GM12878 (cell line): ENCODE measurements around the gene SEPTIN5. TPM values are rescaled to one million over a fixed set of nuclear protein-coding genes. Genes with fewer than 3 reads are reported as not detected.

Experiments used
- ATAC-seq: fragments of 200-7000 bp; cut with Tn5 transposase; 3 replicates; pipeline ENCODE4 v1.9.1; 2020; ENCODE audit warnings: mild to moderate bottlenecking, moderate library complexity
- BruUV-seq: library from RNA; stranded (reverse); fragments of 400-500 nt; replicated peaks from 2 replicates; lab custom pipeline; 2021; lab: Mats Ljungman, UMichigan
- CTCF ChIA-PET: fragments of 300-600 bp; sonication (Branson Sonifier 250); formaldehyde crosslinking; extraction: SDS; loops from one replicate; lab custom pipeline; 2021; ENCODE audit warnings: inconsistent platforms; lab: Yijun Ruan, JAX
- POLR2A ChIA-PET: fragments of 350-600 bp; formaldehyde crosslinking; extraction: SDS; loops from one replicate; lab custom pipeline; 2021; ENCODE audit warnings: inconsistent platforms; lab: Charles Lee
- RAD21 ChIA-PET: fragments of 300-600 bp; sonication (Branson Sonifier 250); formaldehyde crosslinking; loops from one replicate; lab custom pipeline; 2023; ENCODE audit warnings: antibody characterized with exemption; ENCODE audit not compliant: unreplicated experiment; lab: Charles Lee
- SMC1A ChIA-PET: fragments of 300-600 bp; sonication (Branson Sonifier 250); formaldehyde crosslinking; loops from one replicate; lab custom pipeline; 2023; ENCODE audit not compliant: unreplicated experiment, uncharacterized antibody; lab: Charles Lee
- DNase-seq: peaks from one replicate; pipeline ENCODE4 v3.0.0-alpha.2; 2011; ENCODE audit warnings: low read depth, low spot score
- FAIRE-seq: peaks from 3 replicates; lab custom pipeline; 2011; peaks lifted over from hg19 to GRCh38; lab: Jason Lieb, UNC
- H2AFZ ChIP-seq: 2 replicates; pipeline ENCODE4 v1.6.0; 2011; ENCODE audit warnings: low read depth, low read length, control low read depth; ENCODE audit not compliant: control insufficient read depth
- H3K27ac ChIP-seq: 2 replicates; pipeline ENCODE4 v1.5.1; 2011; ENCODE audit warnings: control low read depth; ENCODE audit not compliant: control insufficient read depth, insufficient read depth
- H3K27me3 ChIP-seq, 2 experiments: replicated peaks in 1 of 2; 2 replicates each; pipeline versions ENCODE4 v1.6.0 to v1.6.1; 2011; ENCODE audit warnings: low read length in 1 of 2; ENCODE audit not compliant: control insufficient read depth in 2 of 2, insufficient read depth in 2 of 2
- H3K36me3 ChIP-seq, 2 experiments: 2 replicates each; pipeline ENCODE4 v1.5.1; 2011; ENCODE audit warnings: low read length in 1 of 2; ENCODE audit not compliant: control insufficient read depth in 2 of 2, insufficient read depth in 2 of 2
- H3K4me1 ChIP-seq: 2 replicates; pipeline ENCODE4 v1.6.1; 2011; ENCODE audit warnings: mild to moderate bottlenecking, low read length, moderate library complexity, mixed read lengths; ENCODE audit not compliant: control insufficient read depth, insufficient read depth
- H3K4me2 ChIP-seq: 2 replicates; pipeline ENCODE4 v1.6.0; 2011; ENCODE audit warnings: control low read depth; ENCODE audit not compliant: control insufficient read depth, insufficient read depth
- H3K4me3 ChIP-seq: fragments of 200-600 bp; sonication (generic); 2 replicates; pipeline ENCODE4 v1.5.1; 2016
- H3K79me2 ChIP-seq: 2 replicates; pipeline ENCODE4 v1.6.0; 2011; ENCODE audit warnings: low read length; ENCODE audit not compliant: control insufficient read depth, insufficient read depth
- H3K9ac ChIP-seq: 2 replicates; pipeline ENCODE4 v1.8.0; 2011; ENCODE audit warnings: low read length, control low read depth, mixed read lengths; ENCODE audit not compliant: control insufficient read depth, insufficient read depth
- H3K9me3 ChIP-seq: replicated peaks from 3 replicates; pipeline ENCODE4 v1.5.1; 2011; ENCODE audit warnings: mild to moderate bottlenecking, low read length; ENCODE audit not compliant: control insufficient read depth, insufficient read depth
- H4K20me1 ChIP-seq: 2 replicates; pipeline ENCODE4 v1.6.0; 2011; ENCODE audit not compliant: control insufficient read depth, insufficient read depth
- CTCF ChIP-seq, 3 experiments: IDR thresholded peaks in 2 of 3; conservative IDR thresholded peaks in 1 of 3; 2 replicates each; pipeline ENCODE4 v1.5.1; 2011; ENCODE audit warnings: low read depth in 3 of 3, low read length in 3 of 3, mild to moderate bottlenecking in 3 of 3, control low read depth in 2 of 3, moderate library complexity in 2 of 3, inconsistent platforms in 1 of 3, mixed read lengths in 1 of 3; ENCODE audit not compliant: control insufficient read depth in 2 of 3, insufficient read depth in 1 of 3; ENCODE audit errors: extremely low read depth in 1 of 3
- MEF2A ChIP-seq: IDR thresholded peaks from 2 replicates; pipeline ENCODE4 v1.6.1; 2011; ENCODE audit warnings: low read depth, mild to moderate bottlenecking, low read length, moderate library complexity; ENCODE audit not compliant: insufficient read depth
- TAF1 ChIP-seq: IDR thresholded peaks from 2 replicates; pipeline ENCODE4 v1.6.1; 2011; ENCODE audit warnings: mild to moderate bottlenecking, low read depth, low read length, borderline replicate concordance
- WGBS: methylation state at CpG from one replicate; pipeline ENCODE4 v1.1.6; 2016; ENCODE audit warnings: low lambda C conversion rate; ENCODE audit not compliant: insufficient replicate concordance, insufficient coverage; ENCODE audit errors: missing lambda C conversion rate; 5-methylcytosine and 5-hydroxymethylcytosine counted together
- in situ Hi-C: fragments of 300-500 bp; cut with MboI; formaldehyde crosslinking; loops from 9 replicates; pipeline ENCODE4 v1.14.3; 2018; ENCODE audit warnings: mixed read lengths
- intact Hi-C: fragments of 100-400 bp; cut with micrococcal nuclease; formaldehyde crosslinking; loops from one replicate; pipeline ENCODE4 v1.14.2; 2022; ENCODE audit not compliant: unreplicated experiment
- polyA plus RNA-seq, 11 experiments: library from polyadenylated mRNA; depleted of rRNA in 4 of 11; unstranded in 6 of 11; stranded (reverse) in 5 of 11; fragments of >200 nt; fragmentation: Nextera tagmentation in 4 of 11; fragmentation: Illumina TruSeq in 1 of 11; extraction: Ambion mirVana in 4 of 11; extraction: Trizol in 1 of 11; gene quantifications; 1 replicate in 1 of 11; 2 replicates in 10 of 11; pipeline versions ENCODE4 v1.2.1 to v1.2.3, GENCODE V29; 2011 to 2016; ENCODE audit warnings: inconsistent platforms in 2 of 11, missing spikeins in 2 of 11, low read depth in 1 of 11
- total RNA-seq, 4 experiments: library from RNA; depleted of rRNA in 3 of 4; stranded (reverse); fragments of >200 nt in 3 of 4; fragmentation: Illumina TruSeq in 1 of 4; extraction: Trizol in 1 of 4; gene quantifications; 2 replicates each; pipeline versions ENCODE4 v1.2.1 to v1.2.3, GENCODE V29; 2013 to 2021

The SEPTIN5 gene
- total and polyA plus RNA-seq, 10 of the 15 experiments (the other 5 are each of a cell fraction or from before 2014, with no cell fraction given): 0.13 to 1.1 (median 0.34) TPM; not detected in 5

- Histone ChIP-seq H4K20me1 (no peaks in the 10 kb centered on the region), H3K27me3 (peaks cover 4 to 5% of the 10 kb centered on the region in 2 experiments; a peak in 3 of 4 replicates), H3K79me2 (no peaks in the 10 kb centered on the region), H2AFZ (no peak within 1 kb of the TSS), H3K4me3 (no peak within 1 kb of the TSS), H3K36me3 (no peaks in the 10 kb centered on the region), H3K4me2 (peak within 1 kb of the TSS; percentile 17; the same call in 1 of the 2 replicates), H3K9me3 (no peaks in the 10 kb centered on the region; the same call in 2 of the 3 replicates), H3K27ac (no peak within 1 kb of the TSS), H3K9ac (no peak within 1 kb of the TSS)
- ATAC-seq (peak; percentile 77), DNase-seq (no peak), FAIRE-seq (no peak)
- POLR2A ChIA-PET: no interaction called here
- intact Hi-C loops: no loop called here
- in situ Hi-C loops: no loop called here
- no TSS peak for BruUV-seq
- SMC1A ChIA-PET: no interaction called here
- RAD21 ChIA-PET: no interaction called here
- TF ChIP-seq TAF1 (no peak), CTCF (IDR thresholded peaks at IDR 0.05 in 2 of 3, conservative IDR thresholded peaks at IDR 0.05 in 1 of 3; ENCODE audit: control insufficient read depth in 2 of 3, extremely low read depth in 1 of 3, insufficient read depth in 1 of 3, low read depth in 3 of 3, low read length in 3 of 3) (0 out of 6 replicates have a peak, but pooled peaks of 1 of the 3 experiments have one; percentile 8), MEF2A (no peak)
- TF ChIP-seq, all 136 proteins: peak for 1
- CTCF ChIA-PET: interaction anchor here (1.0 kb wide), 1 partner anchor 196 kb away, joined by 3 read pairs; no protein-coding TSS in a partner anchor
- WGBS: 3% methylated on average over 76 of the region's 80 CpGs
- peaks cover 5% of the 10 kb centered on the region; the same call in 1 of the 2 replicates for H3K4me1 ChIP-seq
Measured at GRCh38 chr22:19723232-19723982, 9.1 kb downstream of the SEPTIN5 start, which contains the start of gene GP1BB. Gene GP1BB (plus strand): TSS chr22:19723539. CDS start chr22:19723570, 31 bp downstream.
